Hematopoietic multipotent progenitor cell (in vitro differentiated cells): Measurements from ENCODE around the gene DUSP7. TPM values are rescaled to one million over a fixed set of nuclear protein-coding genes. Genes with fewer than 3 reads are reported as not detected.

ENCODE experiments used
- DNase-seq, 3 donors: peaks; one replicate each; pipeline ENCODE4 v3.0.0-alpha.2; 2011 to 2015; ENCODE audit warnings: low read depth in 2 of 3, low spot score in 2 of 3
- total RNA-seq: library from RNA; depleted of rRNA; stranded (reverse); fragments of >200 nt; gene quantifications from one replicate; pipeline ENCODE4 v1.2.3, GENCODE V29; 2012

DUSP7 gene
- total RNA-seq, 1 donor: 25.3 TPM

GRCh38 chr3:52031896-52032295 is 24.5 kb downstream of the DUSP7 start:
- no peak for DNase-seq

- no peak for DNase-seq
Observed at GRCh38 chr3:52030714-52031310, 25.6 kb downstream of the DUSP7 start.

- no peak for DNase-seq
Observed at GRCh38 chr3:52029535-52029934, 26.8 kb downstream of the DUSP7 start.

DNA sequence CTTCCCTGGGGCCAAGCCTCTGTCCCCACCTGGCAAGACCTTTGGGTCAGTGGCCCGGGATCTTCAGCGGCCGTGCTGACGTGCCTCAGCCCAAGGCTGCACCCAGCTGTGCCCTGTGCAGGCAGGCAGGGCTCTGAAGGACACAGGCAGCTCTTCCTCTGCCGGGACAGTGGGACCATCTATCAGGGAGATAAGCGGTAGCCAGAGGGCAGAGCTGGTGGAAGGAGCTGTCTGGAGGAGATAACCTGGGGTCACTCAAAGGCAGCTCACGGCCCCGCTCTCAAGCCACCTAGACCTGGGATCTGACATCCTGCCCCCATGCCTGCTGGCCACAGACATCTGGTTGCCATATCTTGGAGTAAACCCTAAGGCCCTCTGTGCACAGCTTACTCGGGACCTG is 27.3 kb downstream of the DUSP7 start:
- no peak for DNase-seq

- DNase-seq: no peak
Observed at GRCh38 chr3:52028572-52028971, 27.8 kb downstream of the DUSP7 start.

DNA sequence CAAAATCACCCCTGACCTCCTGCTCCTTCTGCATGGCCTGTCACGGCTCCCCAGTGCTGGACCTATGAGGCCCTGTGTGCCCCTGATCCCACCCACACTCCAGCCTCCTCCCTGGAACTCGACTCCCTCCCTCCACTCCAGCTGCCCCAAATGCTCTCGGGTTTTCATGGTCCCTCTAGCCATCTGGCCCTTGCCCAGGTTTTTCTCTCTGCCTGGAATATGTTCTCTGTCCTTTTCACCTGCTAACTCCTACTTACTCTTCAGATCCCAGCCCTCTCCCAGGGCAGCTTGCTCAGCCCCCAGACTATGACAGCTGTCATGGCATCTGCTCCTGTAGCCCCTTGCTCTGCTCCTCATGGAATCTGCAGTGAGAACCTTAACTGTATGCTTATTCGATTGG is 30.3 kb downstream of the DUSP7 start:
- DNase-seq: no peak

DNA sequence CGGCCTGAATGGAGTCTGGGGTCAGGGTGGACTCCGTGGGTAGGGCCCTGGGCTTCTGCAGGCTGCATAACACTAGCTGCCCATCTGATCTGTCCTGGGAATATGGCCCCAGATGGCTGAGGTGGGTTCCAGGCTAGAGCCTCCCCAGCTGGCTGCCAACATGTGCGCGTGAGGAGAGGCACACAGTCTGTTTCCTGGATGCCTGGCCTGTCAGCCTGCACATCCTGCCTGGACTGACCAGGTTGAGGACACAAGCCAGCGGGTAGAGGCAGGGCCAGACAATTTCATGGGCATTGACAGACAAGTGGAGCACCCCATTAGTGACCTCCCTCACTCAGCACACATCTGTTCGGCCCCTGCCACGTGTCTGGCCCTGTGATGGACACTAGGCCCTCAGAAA is 30.9 kb downstream of the DUSP7 start:
- DNase-seq: no peak

GRCh38 chr3:52024765-52025452 is 31.5 kb downstream of the DUSP7 start:
- DNase-seq: no peak

- no peak for DNase-seq
Observed at GRCh38 chr3:52023860-52024764, 32.3 kb downstream of the DUSP7 start.

- no peak for DNase-seq
Observed at GRCh38 chr3:52023101-52023770, 33.1 kb downstream of the DUSP7 start.

DNA sequence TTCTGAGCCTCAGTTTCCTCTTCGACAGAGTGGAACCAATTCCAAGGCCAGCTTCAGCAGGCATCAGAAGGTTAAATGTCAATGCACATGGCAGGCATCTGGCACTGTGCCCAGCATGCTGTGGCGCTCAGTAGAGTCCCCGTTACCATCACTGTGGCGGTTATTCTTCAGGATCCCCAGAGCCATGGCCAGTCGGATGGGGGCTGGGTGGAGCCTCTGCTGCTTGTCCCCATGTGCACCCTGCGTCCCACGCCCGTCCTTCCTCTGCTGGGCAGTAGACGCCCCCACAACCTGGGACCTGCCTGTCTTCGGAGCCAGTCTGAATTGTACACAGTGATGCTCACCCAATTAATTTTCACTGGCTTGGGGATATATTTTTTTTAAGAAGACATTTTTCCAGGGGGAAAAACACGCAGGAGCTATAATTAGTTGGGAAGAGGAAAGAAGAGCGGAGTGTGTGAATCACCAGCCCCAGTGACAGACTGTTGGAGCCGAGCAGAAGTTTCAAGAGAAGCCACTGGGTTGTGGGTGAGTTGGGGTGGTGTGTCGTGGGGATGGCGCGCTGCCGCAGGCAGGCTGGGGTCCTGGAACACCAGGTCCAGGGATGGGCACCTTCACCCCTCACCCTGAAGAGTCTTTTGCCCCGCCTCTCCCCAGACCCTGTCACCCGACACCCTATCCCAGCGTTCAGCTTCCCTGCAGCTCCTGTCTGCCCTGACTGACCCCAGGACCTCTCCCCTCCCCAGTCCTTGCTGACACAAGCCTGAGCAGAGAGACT is 33.9 kb downstream of the DUSP7 start:
- no peak for DNase-seq

DNA sequence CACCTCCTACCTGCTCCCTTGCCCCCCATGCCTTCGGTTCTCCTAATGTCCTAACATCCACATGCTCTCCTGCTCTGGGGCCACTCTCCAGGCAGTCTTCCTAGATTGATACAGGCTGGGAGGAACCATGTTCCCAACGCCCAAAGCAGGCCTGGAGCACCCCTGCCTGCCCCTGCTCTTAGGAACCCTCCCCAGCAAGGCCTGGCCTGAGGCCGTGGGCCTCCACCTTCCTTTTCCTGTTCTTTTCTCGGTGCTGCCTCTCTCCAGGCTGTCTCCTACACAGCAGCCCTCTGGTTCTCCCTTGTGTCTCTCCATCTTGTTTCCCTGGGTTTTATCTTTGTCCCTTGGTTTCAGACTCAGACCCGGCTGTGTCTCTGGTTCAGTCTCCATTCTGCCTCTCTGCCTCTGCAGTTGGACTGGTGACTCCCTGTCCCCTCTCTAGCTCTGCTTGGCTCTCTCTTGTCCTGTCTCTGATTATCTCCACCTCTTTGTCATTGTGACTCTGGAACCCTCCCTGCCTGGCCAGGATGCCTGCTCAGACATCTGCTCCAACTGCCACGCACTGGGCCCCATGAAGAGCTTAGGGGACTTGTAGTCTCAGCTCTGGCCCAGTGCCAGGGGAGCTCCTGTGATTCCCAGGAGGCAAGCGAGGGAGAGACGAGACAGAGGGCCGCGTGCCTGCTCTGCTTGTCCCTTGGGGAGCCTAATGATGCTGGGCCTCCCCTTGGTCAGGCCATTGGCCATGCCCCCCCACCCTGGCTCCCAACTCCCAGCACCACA is 34.7 kb downstream of the DUSP7 start:
- DNase-seq: peak in 1 of 3 donors; percentile 19

- DNase-seq: no peak
Observed at GRCh38 chr3:52020796-52021195, 35.6 kb downstream of the DUSP7 start.

DNA sequence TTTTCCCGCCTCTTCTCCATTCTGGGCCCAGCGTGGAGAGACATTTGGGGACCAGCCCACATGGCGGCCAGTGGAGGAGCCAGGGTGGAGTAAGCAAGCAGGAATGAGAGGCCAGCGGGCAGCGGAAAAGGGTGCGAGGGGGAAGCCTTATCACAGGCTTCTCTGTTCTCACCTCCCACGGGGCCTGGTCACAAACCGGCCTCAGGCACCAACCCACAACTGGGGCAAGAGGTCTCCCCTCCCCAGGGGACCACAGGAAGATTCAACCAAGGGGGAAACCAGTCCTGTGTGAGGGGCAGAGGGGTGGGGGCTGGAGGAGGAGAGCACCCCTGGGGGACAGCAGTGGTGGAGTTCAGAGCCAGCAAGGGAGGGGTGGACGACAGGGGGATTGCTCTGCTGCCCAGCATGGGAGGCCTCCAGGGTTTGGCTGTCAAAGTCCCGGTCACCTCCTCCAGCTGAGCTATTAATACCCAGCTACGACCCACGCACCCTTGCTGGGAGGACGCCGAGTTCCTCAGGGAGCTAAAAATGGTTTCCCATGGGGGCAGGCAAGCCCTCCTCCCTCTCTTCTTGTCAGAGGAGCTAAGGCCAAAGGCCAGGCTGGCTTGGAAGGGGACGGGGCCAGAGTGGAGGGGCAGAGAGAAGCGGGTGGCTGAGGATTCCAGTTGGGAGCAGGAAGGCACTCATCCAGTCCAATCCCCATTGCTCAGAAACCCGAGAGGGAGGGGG is 36.9 kb downstream of the DUSP7 start:
- DNase-seq: no peak

GRCh38 chr3:52018319-52019000 is 37.9 kb downstream of the DUSP7 start:
- DNase-seq: no peak

- DNase-seq: no peak
Observed at GRCh38 chr3:52017586-52017985, 38.8 kb downstream of the DUSP7 start.

GRCh38 chr3:52015438-52016228 is 40.7 kb downstream of the DUSP7 start:
- DNase-seq: no peak
